Mesenteric fat pad (tissue), 1 donor: Measurements from ENCODE around the gene BBLN. TPM values are rescaled to one million over a fixed set of nuclear protein-coding genes. Genes with fewer than 3 reads are reported as not detected.
A peak's percentile ranks its signal among the peaks of the same experiment; 100 is the strongest.
"Not testable (repeated sequence)": the region's sequence is repeated elsewhere in the genome, so short reads cannot be mapped to it uniquely, and the experiment has no call there.

ENCODE experiments used
- DNase-seq: peaks from one replicate; pipeline ENCODE4 v3.0.0-alpha.2; 2020; ENCODE audit warnings: low spot score
- total RNA-seq: library from RNA; stranded (reverse); fragmentation: NEBNext Ultra II Directional; extraction: Animal tissue kit (Norgen Biotek cat#: 25700); gene quantifications from one replicate; pipeline ENCODE4 v1.2.1, GENCODE V29; 2021
- donor health status: DM: yes; HTN: yes; CAD: no.

Gene BBLN
- total RNA-seq, 1 donor from 2014 or later = 63.7 TPM

GRCh38 chr9:128123451-128124080 is 36.5 kb upstream of the BBLN start:
- no peak for DNase-seq

DNA sequence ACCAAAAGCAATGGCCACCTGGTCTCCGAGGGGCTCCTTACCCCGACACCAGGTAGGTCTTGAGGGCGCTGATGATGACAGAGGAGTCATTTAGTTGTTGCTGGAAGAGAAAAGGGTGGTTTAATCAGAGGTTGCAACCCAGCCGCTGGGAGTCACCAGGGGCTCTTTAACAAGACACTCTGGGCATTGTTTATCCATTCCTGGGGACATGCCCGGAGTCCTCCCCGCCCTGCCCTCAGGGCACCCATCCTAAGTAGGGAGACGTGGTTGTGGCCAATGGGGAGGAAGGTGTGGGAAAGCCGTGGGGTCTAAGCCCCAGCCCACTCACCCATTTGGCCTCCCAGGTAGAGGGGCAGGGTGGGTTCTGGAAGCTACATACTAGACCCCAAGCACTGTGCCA is 35.6 kb upstream of the BBLN start:
- DNase-seq = no peak

- no peak for DNase-seq
These were observed 35.0 kb upstream of the BBLN start for GRCh38 chr9:128124873-128125579.

DNA sequence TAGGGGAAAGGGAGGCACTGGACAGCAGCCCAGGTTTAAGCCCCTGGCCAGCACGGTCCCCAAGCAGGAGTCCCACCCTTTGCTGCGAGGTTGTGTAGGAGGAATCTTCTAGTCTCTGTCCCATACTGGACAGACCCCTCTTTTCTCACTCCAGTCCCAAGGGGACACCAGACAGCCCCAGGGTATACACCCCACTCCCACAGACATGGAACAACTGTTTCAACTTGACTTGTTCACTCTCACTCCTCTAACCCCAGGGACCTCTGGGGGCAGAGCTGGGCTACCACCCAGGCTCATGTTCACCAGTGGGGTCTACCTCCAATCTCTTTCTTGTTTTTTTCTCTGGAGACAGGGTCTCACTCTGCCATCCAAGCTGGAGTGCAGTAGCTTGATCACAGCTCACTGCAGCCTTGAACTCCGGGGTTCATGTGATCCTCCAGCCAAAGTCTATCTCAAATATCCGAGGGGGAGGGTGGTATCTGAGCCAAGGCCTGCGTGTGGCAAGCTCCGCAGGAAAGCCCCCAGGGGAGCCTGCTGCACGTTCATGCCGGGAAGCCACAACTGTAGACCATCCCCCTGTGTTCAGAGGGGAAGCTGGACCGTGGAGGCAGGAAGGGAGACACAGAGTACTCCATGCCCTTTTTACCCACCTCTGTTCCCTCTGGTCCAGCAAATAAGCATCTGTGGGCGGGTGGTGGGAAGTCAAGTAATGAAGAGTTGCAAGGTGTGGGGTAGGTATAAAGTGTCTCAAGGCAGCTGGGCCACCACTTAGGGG is 34.3 kb upstream of the BBLN start:
- no peak for DNase-seq

- peak; percentile 95 for DNase-seq
These were observed 32.5 kb upstream of the BBLN start, which contains the start of gene PTGES2 for GRCh38 chr9:128127568-128127989. Gene PTGES2, minus strand, starts transcription at chr9:128127729. Its CDS starts 12 bp downstream, at chr9:128127717.

DNA sequence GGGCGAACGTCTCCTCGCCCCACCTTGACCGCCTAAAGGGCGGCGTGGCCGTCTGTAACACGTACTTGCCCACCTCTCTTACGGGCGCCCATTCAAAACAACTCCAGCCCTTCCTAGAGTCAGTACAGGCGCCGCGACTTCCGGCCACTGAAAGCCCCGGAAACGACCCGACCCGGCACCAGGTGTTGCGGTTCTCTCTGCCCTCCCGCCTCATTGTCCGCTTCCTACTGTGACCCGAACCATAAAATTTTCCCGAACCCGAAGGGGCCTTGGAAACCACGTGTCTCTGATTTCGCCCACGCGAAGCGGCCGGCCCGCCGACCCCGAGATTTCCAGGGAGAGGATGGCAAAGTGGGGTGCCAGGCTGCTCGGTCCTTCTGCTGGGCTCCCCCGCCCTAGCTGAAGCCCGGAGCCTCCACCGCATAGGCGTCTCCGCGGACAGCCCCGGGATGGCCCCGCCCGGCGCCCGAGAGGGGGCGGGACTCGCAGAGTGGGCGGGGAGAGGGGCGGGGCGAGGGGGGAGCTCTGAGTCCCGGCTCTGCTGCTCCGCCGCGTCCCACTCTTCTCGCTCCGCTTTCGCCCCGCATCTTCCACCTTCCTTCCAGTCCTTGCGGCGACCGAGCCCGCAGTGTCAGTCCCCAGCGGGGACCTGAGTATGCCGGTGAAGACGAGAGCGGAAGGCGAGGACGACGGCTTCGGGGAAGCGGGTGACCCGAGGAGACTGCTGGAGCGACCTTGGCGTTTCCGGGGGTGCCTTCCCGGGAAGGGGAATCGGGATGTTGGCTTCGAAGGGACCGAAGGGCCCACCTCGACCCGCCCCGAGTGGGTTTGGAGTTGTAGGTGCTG is 31.9 kb upstream of the BBLN start:
- DNase-seq = no peak

DNA sequence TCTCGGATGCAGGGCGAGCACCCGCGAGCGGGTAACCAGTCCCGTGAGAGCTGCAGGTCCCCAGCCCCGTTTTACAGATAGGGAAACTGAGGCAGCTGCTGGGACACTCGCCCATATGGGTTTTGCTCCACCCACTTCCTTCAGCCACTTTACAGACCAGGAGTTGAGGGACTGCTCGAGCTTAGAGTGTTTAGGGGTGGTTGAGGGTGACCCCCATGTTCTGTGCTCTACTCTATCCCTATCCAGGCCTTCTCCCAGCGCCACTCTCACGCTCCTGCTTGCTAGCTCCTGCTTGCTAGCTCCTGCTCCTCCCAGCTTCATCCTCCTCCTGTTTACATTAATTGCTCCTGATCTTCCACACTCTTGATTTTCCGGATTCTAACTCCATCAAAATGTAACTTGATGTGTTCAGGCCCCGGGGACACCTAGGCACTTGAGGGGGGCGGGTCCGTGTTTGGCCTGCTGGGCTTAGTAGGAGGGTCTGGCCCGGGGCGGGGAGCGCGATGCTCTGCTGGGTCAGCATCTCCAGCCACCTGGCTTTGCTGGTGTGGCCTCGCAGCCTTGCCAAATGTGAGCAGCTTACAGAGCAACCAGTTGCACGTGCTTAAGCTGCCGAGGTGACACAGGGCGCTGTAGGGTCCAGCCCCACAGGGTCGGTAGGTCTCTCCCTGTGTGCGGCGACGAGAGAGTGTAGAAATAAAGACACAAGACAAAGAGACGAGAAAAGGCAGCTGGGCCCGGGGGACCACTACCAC is 31.1 kb upstream of the BBLN start:
- DNase-seq = no peak

- not testable (repeated sequence) for DNase-seq
These were observed 30.0 kb upstream of the BBLN start for GRCh38 chr9:128129976-128130590.

DNA sequence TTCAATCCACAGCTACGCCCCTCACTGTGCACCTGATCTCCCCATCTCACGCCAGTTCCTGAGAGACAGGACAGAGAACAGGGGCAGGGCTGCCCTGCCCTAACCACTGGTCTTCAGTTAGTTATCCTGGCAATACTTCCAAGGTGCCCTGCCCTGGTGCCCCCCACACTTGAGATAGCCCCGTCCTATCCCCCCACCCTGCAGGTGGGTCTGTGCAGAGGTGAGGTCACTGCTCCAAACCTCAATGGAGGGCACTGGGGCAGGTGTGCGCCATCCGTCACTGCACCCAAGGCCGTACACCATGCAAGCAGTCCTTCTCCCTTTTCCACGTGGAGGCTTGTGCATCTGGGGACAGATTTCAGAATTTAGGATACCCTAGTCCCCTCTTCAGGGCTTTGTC is 29.4 kb upstream of the BBLN start:
- not testable (repeated sequence) for DNase-seq

GRCh38 chr9:128131346-128131745 is 28.7 kb upstream of the BBLN start:
- not testable (repeated sequence) for DNase-seq

- DNase-seq = not testable (repeated sequence)
These were observed 27.9 kb upstream of the BBLN start for GRCh38 chr9:128132139-128132538.

GRCh38 chr9:128135561-128135960 is 24.5 kb upstream of the BBLN start:
- DNase-seq = not testable (repeated sequence)

DNA sequence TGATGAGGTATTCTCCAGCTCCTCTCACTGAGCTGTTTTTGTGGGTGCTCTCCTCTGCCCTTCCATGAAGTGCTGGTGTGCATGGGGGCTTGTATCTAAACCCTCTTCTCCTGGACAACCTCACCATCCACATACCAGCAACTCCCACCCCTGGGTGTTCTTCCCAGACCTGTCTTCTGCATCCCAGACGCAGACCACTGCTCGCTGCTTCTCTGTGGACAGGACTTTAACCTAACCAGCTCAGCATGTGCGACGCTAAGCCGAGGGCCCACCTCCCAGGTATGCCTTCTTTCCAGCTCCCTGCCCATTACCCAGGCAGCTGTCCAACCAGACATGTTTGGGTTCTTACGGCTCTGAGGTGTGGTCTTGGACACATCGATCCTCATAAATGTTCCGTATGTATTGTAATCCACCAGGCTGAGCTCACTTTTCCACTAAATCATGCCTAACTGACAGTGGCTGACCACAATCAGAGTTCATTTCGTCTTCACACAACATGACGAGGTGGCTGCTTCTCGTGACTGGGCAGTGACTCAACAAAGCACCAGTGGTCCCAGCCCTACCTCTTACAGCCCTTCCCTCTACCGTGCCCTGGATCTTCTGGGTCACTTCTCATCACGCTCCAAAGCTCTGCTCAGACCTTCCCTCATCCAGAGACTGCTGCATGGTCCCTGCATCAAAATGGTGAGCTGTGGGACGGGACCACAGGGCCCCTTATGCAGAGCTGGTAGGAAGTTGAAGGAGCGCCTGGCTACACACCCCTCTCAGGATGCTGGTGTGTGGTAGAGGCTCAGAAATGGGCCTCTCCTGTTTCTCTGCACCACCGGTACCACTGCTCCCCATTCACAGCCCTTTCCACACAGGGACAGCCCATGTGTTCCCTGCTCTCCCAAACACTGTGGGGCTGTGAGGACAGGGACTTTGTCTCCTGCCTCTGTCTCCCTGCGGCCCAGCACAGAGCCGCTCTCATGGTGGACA is 23.0 kb upstream of the BBLN start:
- no peak for DNase-seq

- DNase-seq = no peak
These were observed 22.1 kb upstream of the BBLN start for GRCh38 chr9:128138001-128138400.

- no peak for DNase-seq
These were observed 20.4 kb upstream of the BBLN start for GRCh38 chr9:128139621-128140020.

- no peak for DNase-seq
These were observed 18.5 kb upstream of the BBLN start for GRCh38 chr9:128141604-128142003.

GRCh38 chr9:128142061-128142460 is 18.0 kb upstream of the BBLN start:
- no peak for DNase-seq

DNA sequence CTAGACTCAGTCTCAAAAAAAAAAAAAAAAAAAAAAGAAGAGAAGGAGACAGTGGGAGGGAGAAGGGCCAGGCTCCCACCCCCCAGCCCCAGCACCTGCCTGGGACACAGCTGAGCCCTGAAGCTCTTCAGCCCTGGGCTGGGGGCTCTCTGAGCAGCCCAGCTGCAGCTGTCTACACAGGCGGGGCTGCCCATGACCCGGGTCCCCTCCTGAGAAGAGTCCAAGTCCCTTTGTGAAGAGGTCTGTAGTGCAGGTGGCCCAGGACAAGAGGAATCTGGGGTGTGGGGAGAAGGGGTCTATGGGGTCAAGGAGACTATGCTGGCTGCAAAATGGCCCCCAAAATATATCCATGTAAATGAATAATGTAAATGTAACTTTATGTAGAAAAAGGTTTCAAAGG is 17.5 kb upstream of the BBLN start:
- no peak for DNase-seq
